HTR-8/SVneo (cell line): ENCODE measurements around the gene PRSS22.

ENCODE experiments used
- DNase-seq: peaks from one replicate; pipeline ENCODE4 v3.0.0; 2011; ENCODE audit warnings: low spot score, mixed read lengths; ENCODE audit not compliant: insufficient read length
- FAIRE-seq: peaks from 2 replicates; lab custom pipeline; 2011; peaks lifted over from hg19 to GRCh38; lab: Jason Lieb, UNC

The PRSS22 gene

DNA sequence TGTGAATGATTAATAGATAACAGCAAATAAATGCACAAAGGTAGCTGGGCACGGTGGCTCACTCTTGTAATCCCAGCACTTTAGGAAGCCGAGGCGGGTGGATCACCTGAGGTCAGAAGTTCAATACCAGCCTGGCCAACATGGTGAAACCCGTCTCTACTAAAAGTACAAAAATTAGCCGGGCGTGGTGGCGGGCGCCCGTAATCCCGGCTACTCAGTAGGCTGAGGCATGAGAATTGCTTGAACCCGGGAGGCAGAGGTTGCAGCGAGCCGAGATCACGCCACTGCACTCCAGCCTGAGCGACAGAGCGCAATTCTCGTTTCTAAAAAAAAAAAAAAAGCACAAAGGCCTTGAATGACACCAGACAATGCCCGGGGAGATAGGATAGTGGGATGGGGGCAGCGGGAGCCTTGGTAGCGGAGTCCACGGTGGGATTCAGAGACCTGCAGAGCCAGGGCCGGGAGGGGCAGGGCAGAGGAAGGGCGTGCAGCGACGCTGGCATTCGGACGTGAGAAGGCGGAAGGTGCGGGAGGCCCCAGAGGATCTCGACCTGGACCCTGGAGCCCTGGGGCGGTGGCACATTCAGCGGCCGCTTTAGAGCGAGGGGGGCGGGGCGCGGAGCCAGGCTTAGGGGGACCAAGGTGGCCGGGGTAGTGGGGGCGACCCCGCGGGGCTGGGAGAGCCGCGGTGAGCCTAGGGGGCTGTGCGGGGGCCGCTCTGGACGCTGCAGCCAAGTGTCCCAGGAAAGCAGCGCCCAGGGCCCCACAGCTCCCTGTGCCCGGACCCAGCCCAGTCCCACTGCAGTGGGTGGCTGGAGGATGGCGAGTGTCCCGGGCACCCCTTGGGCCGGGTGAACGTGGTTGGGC is 24.0 kb upstream of the PRSS22 start:
- FAIRE-seq (no peak), DNase-seq (peak; percentile 17)

DNA sequence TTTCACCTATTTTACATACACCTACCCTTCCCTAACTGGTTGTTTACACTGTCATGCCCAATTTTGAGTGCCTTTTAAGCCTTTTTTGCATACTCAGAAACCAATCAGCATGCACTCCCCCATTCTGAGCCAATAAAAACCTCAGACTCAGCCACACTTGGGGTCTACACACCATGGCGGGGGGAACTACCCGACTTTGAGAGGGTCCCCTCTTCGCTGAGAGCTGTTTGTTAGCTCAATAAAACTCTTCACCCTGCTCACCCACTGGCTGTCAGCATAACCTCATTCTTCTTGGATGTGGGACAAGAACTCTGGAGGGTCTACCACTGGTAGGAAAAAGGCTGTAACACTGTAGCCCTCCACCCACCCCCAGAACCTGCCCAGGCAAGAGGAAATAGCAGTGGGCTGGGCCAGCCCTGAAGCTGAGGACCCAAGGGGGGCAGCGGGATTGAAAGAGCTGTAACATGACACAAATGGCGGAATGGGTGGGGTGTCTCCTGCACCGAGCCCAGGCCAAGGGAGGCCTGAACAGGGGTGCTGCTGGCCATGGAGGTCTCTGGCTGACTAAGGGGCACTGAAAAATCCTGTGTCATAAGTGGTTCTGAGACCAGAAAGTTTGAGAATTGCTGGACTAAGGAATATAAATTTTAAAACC is 22.0 kb upstream of the PRSS22 start:
- no peak for DNase-seq
- no peak for FAIRE-seq

- FAIRE-seq (peak; percentile 79), DNase-seq (peak; percentile 50)
Observed at GRCh38 chr16:2874912-2875362, 17.0 kb upstream of the PRSS22 start.

DNA sequence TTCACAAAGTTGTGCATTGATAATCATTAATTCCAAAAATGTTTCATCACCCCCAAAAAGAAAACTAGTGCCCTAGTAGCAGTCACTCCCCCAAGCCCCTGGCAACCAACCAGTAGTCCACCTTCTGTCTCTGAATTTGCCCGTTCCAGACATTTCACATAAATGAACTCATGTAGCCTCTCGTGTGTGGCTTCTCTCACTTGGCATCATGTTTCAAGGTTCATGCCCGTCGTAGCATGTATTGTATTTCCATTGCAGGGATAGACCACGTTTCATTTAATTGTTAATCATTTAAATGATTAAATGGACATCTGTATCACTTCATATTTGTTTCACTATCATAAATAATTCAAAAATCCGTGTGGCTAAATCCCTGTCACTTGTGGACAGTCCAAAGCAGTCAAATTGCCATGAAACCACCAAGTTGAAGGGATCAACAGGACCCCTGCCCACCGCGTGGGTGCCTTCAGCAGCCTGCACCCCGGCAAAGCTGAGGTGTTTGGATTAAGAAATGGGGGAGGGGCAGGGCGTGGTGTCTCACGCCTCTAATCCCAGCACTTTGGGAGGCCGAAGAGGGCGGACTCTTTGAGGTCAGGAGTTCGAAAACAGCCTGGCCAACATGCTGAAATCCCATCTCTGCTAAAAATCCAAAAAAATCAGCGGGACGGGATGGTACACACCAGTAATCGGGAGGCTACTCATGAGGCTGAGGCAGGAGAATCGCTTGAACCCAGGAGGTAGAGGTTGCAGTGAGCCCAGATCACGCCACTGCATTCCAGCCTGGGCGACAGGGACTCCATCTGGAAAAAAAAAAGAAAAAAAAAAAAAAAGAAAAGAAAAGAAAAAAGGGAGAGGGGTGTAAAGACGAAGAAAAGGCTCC is 16.3 kb upstream of the PRSS22 start:
- DNase-seq = no peak
- FAIRE-seq = no peak

DNA sequence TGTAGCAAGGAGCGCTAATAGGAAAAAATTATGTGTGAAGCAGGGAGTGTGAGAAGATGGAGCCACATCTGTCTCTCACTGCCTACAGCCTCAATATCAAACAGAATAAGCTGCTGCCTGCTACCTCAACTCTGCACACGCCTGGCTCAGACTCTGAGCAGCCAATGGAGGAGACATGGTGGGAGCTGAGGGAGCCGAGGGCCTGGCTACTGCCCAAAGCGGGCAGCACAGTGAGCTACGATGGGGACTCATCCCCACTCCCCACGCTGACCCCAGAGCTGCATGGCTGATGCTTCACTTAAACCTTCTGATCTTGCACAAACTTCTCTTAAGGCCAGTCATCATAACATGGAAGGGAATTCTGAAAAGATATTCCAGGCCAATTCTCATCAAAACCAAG is 14.0 kb upstream of the PRSS22 start:
- no peak for FAIRE-seq
- no peak for DNase-seq

- DNase-seq (peak; percentile 96), FAIRE-seq (peak; percentile 85)
Observed at GRCh38 chr16:2867987-2868789, 10.2 kb upstream of the PRSS22 start.

DNA sequence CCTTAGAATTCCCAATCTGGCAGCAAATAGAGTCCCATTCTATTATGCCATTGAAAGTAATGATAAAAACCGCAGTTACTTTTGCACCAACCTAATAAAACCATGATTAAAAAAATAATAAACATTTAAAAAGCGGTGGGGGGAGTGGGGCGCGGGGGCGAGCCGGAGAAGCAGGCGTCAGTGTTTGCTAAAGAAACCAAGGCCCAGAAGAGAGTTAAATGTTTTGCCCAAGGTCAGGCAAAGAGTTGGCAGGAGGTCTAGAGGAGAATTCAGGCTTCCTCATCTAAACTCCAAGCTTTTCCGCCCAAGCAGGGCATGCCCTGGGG is 9.7 kb upstream of the PRSS22 start:
- DNase-seq = no peak
- no peak for FAIRE-seq

GRCh38 chr16:2866431-2866830 is 8.5 kb upstream of the PRSS22 start:
- DNase-seq (no peak), FAIRE-seq (no peak)

DNA sequence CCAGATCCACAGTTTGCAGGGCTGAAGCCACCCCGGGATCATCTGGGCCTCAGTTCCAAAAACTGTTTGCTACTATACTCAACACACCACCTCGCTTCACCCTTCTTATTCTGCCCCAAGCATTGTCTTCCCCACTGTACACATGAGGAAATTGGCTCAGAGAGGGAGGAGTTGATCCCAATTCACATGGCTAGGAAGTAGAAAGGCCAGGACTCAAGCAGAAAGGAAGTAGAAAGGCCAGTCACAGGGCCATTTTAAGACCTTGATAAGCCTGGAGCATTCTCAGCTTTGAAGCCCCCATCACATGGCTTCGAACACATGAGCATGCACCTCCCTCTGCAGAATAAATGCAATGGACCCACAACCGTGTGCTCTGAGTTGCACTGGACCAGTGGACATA is 7.7 kb upstream of the PRSS22 start:
- no peak for FAIRE-seq
- no peak for DNase-seq

GRCh38 chr16:2860826-2861567 is 3.0 kb upstream of the PRSS22 start:
- FAIRE-seq (no peak), DNase-seq (no peak)

- no peak for FAIRE-seq
Observed at GRCh38 chr16:2859686-2860265, 1.8 kb upstream of the PRSS22 start.

GRCh38 chr16:2858245-2859025 is 465 bp upstream of the PRSS22 start:
- DNase-seq = no peak
- FAIRE-seq = no peak

More at GRCh38 chr16:2859686-2860265, 1.8 kb upstream of the PRSS22 start:
- no peak for DNase-seq

DNA sequence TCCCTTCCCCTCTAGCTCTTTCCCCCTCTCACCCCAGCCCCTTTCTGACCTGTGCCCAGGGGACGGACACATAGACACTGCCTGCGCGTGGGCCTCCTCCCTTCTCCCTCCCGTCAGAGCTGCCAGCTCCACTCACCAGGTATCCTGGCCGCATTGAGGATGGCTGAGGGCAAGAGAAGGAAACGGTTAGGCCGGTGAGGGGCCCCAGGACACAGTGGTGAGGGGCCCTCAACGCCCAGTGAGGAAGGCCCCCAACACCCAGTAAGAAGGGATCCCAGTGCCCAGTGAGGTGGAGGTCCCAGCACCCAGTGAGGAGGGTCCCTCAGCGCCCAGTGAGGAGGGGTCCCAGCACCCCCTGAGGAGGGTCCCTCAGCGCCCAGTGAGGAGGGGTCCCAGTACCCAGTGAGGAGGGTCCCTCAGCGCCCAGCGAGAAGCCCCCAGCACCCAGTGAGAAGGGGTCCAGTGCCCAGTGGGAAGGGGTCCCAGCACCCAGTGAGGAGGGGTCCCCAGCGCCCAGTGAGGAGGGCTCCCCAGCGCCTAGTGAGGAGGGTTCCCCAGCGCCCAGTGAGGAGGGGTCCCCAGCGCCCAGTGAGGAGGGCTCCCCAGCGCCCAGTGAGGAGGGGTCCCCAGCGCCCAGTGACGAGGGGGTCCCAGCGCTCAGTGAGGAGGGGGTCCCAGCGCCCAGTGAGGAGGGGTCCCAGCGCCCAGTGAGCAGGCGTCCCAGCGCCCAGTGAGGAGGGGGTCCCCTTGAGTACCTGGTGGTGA is 1.1 kb downstream of the PRSS22 start:
- DNase-seq = no peak
- FAIRE-seq = no peak

- FAIRE-seq (no peak), DNase-seq (no peak)
Observed at GRCh38 chr16:2856061-2856670, 1.8 kb downstream of the PRSS22 start.

GRCh38 chr16:2855536-2855935 is 2.4 kb downstream of the PRSS22 start:
- FAIRE-seq = no peak
- DNase-seq = no peak

DNA sequence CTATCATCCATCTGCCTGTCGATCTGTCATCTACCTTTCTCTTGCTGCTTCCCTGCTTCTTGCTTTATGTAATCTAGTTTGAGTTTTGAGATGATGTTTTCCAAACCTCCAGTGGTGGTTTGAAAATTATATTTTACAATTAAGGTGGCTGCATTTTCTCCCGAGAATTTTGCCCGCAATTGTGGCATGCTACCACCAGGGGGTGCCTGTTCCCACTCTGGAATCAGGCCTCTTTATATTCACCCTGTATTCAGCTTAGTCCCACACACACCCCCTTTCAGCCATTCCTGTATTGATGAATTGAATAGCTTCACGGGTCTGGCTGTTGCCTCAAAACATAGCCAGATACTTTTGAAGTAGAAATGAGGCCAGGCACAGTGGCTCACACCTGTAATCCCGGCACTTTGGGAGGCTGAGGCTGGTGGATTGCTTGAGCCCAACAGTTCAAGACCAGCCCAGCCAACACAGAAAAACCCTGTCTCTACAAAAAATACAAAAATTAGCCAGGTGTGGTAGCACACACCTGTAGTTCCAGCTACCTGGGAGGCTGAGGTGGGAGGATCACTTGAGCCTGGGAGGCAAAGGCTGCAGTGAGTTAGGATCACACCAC is 3.2 kb downstream of the PRSS22 start:
- DNase-seq = no peak
- no peak for FAIRE-seq
